Endometrial microvascular endothelial cells (primary cell): Measurements from ENCODE around the gene THRB. TPM values are rescaled to one million over a fixed set of nuclear protein-coding genes. Genes with fewer than 3 reads are reported as not detected.
"Not testable (repeated sequence)": the region's sequence is repeated elsewhere in the genome, so short reads cannot be mapped to it uniquely, and the experiment has no call there.

Source experiments
- in situ Hi-C: cut with HindIII; loops from 2 replicates; pipeline ENCODE4 v1.10.0; 2017; ENCODE audit warnings: low sequenced_read_pairs, low pct_unique_long_range_greater_than_20kb; ENCODE audit errors: inconsistent ontology term
- total RNA-seq: library from RNA; depleted of rRNA; stranded (reverse); fragments of >200 nt; gene quantifications from one replicate; pipeline ENCODE4 v1.2.3, GENCODE V29; 2015; ENCODE audit errors: inconsistent ontology term

The THRB gene
- total RNA-seq, 1 donor from 2014 or later = 7.1 TPM

DNA sequence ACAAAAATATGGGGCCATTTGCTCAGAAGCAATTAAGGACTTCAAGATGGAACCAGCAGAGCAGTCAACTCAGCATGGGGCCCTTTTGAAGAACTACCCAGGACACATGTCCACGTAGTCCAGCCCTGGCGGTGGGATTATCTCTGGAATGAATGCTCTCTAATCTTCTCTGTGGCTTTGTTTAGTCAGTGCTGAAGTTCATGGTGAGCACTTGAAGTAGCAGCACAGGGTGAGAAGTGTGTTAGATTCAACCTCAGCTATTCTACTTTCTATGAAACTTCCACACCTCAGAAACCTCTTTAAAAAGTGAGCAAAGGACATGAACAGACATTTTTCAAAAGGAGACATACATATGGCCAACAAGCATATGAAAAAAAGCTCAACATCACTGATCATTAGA, 74.4 kb downstream of the THRB start:
- in situ Hi-C loops = no loop called here

DNA sequence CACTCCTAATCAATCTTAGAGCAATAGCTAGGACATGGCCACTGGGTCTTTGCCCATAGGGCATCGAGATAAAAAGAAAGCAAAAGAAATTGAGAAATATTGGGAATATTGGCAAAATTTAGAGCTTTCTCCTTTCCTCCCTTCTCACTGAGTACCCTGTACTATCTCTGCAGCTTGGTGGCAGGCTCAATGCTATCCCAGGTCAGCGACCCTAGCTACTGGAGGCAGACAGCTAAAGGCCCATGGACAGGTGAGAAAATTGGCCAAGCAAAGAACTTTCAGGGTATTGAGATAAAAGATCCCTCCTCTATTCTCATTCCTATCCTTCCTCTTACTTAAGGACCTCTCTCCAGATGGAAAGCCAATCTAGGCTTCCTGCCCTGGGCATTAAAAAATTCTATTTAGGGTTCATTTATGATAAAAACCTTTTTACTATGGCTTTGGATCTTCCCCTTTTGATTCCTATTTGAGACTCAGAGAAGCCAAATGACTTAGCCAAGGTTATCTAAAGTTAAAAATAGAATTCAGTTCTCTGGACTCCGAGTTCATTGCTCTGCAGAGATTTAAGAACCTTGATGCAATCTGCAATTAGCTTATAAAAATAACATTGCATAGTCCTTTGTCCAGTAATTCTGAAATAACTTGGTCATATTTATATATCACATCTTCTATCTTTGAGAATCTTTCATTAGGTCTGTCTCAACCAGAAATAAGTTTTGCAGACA, 75.4 kb downstream of the THRB start:
- in situ Hi-C loops = no loop called here

DNA sequence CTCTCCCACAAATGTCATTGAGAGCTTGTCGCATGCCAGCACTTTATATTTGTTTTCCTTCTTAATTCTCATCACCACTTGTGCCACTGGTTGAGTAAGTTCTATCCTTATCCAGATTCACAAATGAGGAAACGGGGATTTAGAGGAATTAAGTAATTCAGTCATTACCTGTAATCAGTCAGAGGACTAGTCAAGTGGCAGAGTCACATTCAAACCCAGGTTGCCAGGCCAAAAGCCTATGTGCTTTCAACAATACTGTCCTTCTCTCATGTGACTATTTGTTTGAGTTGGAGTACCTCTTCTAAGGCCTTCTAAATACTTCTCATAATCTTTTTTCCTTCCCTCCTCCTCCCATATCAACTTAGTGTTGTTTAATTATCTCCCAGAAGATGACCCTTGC, 76.9 kb downstream of the THRB start:
- in situ Hi-C loops = no loop called here

DNA sequence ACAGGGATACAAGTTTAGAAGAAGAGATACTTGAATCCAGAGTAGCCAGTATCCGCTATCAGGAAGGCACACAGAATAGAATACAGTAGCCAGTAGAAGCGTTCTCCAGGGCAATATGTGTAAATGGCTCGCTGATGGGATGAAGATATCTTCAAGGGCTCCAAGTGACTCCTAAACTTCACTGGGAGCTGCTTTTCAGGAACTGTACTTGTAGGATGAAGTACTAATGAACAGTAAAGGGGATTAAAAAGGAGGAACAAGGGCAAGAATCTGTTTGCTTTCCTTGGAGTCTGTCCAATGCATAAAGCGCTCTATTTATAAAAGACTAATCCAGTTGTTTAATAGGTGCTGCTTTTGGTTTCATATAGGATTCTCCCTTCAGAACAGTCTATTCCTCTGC, 78.4 kb downstream of the THRB start:
- in situ Hi-C loops = no loop called here

DNA sequence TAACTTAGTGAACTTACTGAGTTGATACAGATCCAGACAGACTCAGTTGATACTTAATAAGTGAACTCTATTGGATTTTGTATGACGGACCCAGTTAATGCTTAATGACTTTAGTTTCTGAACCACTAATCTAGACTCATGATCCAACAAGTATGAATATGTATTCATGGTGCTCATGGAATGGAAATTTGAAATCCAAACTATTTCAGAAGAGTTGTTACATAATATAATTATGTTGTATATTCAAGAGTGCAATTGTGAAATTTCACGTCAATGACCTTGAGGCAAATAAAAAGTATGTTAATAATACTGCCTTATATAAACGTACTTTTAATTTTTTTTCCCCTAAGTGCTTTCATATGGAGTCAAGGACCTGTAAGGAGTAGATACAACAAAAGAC, 78.8 kb downstream of the THRB start:
- in situ Hi-C loops = no loop called here

DNA sequence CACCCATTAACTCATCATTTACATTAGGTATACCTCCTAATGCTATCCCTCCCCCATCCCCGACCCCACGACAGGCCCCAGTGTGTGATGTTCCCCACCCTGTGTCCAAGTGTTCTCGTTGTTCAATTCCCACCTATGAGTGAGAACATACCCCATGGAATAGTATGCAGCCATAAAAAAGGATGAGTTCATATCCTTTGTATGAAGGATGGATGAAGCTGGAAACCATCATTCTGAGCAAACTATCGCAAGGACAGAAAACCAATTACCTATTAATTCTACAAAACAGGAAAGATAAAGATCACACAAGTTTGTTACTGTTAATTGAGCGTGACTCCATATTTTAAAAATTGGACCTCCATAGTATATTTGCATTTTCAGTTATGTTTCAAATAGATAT, 81.0 kb downstream of the THRB start:
- in situ Hi-C loops = not testable (repeated sequence)

DNA sequence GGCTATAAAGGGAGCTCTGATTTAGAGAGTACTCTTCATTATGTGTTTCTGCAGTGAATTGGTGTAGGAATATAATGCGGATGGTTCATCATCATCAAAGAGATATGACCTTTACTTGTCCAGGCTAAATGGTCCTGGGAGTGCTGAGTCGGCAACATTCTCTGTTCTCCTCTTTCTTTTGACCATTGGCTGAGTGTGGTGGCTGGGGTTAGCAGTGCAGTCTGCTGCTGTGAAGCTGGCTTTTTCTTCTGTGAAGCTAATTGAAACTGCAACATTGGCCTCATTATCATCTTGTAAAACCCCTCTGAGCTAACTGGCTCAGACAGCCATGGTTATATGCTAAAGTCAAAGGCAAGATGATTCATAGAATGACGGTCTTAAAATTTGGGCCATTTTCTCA, 83.8 kb downstream of the THRB start:
- in situ Hi-C loops = no loop called here

DNA sequence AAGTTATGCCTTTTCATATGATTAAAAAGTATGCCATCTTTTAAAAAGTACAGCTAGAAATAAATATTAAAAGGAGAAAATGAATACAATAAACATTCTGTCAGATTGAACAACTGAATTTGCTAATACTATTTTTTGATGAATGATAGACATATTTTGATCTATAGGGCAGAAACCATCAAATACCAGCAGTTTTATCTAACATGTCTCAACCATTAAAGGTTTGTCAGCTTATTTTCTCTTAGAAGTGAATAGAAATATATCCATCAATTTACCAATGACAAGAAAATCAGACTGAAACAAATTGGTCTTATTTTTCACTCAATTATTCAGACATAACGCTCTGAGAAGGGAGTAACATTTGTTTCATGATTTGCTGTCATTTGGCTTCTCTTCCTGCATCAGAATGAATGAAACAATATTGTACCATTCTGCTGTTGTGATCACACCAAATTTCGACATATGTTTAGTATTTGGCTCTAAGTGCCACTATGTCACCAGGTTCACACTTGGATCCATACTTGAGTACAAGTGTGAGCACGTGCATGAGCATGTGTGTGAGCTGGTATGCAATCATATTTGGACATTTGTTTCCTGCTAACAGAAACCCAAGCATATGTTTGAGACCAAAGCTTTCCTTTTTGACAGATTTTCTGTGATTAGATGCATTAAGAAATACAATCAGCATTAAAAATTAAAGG, 86.5 kb downstream of the THRB start:
- in situ Hi-C loops = no loop called here

DNA sequence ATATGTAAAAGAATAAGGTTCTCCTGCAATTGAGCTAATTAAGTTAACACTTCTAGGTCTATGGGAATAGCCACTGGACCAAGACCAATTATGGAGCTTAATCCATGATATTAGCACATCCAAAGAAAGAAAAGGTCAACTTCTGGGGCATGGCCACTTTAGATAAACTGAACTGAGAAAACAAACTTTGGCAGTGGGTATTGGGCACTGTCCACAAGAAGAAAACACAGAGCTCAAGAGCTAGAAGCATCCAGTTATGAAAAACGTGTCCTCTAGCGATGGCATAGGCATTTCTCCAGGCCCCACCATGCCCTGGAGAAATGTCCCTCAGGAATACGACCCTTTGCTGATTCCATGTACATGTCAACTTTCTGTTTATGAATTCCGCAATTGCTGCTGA, 87.8 kb downstream of the THRB start:
- in situ Hi-C loops = no loop called here

DNA sequence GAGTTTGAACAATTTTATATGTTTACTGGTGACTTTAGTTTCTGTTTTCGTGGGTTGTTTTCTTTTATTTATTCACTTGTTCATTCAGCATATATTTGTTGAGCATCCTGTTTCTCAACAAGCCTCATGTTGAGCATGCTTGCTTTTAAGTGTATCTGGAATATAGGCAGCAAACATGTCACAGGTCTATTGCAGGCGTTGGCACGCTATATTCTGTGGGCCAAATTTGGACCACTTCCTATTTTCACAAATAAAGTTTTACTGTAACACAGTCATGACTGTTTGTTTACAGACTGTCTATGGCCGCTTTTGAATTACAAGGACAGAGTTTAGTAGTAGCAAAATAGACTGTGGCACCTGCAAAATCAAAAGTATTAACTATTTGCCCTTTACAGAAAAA, 89.6 kb downstream of the THRB start:
- in situ Hi-C loops = no loop called here

DNA sequence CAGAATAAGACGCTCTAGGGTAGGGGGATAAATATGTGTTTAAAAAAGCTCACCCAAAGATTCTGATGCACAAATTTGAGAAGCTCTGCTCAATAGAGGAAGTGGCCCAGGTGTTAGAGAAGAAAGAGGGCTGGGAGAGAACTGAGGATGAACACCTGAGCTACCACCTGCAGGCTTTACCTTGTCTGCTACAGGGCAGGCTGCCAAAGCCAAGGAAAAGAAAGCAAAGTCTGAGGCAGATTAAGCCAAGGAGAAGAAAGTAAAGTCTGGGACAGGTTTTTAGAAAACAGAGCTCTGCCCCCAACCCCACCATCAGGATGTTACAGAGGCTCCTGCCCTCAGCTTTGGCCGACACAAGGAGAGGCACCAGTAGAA, 92.9 kb downstream of the THRB start:
- in situ Hi-C loops = no loop called here

DNA sequence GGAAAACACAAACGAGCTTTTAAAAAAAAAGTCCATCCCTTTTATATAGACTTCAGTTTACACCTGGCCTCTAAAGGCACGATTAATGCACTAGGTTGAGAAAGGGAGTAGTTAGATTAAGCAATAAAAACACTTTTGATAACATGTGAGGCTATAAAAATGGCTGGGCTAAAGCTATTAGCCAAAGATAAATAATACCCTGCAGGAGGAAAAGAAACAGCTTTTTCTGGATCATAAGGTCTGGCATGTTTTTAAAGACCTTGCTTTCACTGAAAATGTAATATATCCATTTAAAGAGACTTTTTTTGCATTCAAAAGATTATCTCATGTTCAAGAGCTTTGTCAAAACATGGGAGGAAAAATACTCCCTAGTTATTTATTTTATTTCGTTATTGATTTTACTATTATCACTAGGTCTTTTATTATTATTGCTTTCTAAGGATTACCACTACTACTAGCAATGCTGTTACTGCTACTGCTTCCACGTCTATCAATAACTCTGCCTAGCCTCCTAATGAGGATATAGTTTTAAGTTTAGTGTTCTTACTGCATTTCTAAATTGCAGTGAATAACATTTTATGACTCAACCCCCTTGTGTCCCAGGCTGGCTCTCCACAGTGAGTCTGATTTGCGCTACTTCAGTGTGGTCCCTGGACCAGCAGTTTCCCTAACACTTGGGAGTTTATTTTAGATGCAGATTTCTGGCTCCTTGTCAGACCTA, 93.4 kb downstream of the THRB start:
- in situ Hi-C loops = no loop called here

DNA sequence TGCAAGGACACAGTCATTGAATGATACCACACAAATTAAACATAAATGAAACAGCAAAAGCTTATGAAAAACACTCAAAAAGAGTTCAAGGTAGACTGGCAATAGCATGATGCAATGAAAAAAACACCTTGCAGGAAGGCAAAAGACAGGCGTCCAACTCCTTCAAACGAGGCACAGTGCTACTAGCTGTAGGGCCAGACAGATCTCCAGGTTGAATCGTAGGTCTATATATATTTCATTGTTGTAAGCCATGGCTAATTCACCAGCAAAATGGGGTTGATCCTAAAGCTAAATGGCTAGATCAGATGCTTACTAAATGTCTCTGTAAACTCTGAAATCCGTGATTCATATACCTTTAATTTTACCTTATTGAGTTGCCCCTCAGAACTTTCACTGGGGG, 94.2 kb downstream of the THRB start:
- in situ Hi-C loops = no loop called here

DNA sequence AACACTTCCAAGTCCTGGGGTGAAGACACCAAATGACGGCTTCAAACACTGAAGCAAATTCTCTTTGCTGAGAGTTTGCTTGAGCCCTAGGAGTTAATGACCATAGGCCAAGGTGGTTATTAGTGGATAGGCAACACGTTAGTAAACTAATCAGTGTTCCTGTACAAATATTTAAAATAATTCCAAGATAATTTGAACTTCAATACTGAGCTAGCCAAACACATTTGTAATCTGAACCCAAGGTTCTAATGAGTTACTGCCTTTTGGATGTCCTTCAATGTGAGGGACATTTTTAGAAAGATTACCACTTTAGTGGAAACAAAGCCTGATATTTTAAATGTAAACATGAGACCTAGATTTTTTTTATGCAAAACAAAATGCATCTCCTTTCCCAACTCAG, 94.6 kb downstream of the THRB start:
- in situ Hi-C loops = no loop called here

DNA sequence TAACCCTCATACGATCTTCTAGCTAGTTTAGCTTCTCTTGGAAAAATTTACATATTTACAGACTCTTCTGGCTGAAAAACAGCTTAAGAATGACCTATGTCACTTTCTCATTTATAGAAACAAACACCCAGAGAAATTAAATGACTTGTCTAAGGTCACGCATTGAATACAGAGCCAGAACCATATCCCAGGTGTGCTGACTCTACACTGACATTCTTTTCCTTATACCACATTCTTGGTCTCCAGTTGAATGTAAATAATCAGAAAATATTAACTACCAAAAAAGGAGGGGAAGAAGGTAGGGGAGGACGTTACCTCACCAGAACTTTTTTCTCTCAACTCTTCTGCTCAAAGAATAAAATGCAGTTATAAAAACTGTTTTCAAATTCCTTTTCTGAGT, 95.0 kb downstream of the THRB start:
- in situ Hi-C loops = no loop called here

DNA sequence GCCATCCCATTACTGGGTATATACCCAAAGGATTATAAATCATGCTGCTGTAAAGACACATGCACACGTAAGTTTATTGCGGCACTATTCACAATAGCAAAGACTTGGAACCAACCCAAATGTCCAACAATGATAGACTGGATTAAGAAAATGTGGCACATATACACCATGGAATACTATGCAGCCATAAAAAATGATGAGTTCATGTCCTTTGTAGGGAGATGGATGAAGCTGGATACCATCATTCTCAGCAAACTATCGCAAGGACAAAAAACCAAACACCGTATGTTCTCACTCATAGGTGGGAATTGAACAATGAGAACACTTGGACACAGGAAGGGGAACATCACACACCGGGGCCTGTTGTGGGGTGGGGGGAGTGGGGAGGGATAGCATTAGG, 95.9 kb downstream of the THRB start:
- in situ Hi-C loops = not testable (repeated sequence)

DNA sequence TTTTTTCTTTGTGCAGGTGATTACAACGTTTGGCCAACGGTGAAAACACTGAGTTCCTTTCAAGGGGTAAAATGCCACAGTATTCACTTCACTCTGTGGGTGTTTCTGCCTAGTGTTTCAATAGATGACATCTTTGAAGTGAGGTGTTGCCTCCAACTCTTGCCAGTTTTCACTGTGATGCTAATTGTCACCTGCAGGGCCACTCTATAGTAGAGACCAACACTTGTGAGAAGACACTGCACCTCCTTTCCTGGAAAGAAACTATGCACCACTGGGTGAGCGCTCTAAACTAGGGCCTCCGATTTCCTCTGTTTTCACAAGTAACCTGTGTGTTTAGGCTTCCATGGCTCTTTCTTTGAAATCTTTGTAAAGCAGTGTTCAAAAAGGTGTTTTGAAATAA, 98.3 kb downstream of the THRB start:
- in situ Hi-C loops = no loop called here

DNA sequence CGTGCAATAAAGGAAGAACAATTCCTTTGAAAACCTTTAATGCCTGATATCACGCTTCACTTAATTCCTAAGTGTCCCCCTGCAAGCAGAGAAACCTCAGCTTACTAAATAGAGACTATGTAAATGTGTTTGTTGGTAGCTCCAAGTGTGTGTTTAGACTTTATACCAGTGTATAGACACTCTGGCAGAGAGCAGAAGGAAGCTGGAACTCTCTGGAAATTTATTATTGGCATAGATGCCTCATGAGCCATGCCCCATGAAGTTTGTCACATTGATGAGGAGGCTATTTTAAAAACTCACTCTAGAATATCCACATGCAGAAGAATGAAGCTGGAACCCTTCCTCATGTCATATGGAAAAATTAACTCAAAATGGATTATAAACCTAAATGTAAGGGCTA, 99.9 kb downstream of the THRB start:
- in situ Hi-C loops = no loop called here

DNA sequence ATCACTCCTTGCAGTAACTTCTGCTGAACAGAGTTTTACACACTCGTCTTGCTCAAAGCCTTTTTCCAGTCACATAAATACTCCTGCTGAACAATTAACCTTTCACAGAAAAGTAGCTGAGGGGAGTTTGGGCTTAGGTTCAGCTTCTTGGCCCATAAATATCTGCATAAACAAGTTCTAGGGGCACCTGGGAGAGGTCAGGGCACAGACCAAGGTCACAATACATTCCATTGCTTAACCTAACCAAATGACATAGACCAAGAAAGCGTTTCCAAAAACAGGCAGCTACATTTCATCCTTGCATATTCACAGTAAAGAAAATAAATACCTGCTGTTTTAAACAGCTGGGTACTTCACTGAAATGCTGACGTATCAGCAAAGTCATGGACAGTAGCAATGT, 101.3 kb downstream of the THRB start:
- in situ Hi-C loops = no loop called here
